Renal cortex interstitium (tissue), 11 donors: ENCODE measurements around the gene TMEM30A. TPM values are rescaled to one million over a fixed set of nuclear protein-coding genes. Genes with fewer than 3 reads are reported as not detected.

Experiments used
- DNase-seq, 11 donors: peaks; one replicate each; pipeline ENCODE4 v3.0.0-alpha.2; 2013; ENCODE audit warnings: low read depth in 9 of 11, low spot score in 4 of 11; ENCODE audit errors: extremely low read depth in 1 of 11
- polyA plus RNA-seq, 3 donors: library from polyadenylated mRNA; unstranded; fragments of 120-200 nt; gene quantifications; one replicate each; pipeline ENCODE4 v1.2.1, GENCODE V29; 2013; ENCODE audit not compliant: insufficient read length in 3 of 3

The TMEM30A gene
- polyA plus RNA-seq, 3 donors: 108 to 146 (median 126) TPM

GRCh38 chr6:75301088-75301487, 16.5 kb upstream of the TMEM30A start:
- DNase-seq: no peak

GRCh38 chr6:75300531-75300855, 15.9 kb upstream of the TMEM30A start:
- no peak for DNase-seq

DNA sequence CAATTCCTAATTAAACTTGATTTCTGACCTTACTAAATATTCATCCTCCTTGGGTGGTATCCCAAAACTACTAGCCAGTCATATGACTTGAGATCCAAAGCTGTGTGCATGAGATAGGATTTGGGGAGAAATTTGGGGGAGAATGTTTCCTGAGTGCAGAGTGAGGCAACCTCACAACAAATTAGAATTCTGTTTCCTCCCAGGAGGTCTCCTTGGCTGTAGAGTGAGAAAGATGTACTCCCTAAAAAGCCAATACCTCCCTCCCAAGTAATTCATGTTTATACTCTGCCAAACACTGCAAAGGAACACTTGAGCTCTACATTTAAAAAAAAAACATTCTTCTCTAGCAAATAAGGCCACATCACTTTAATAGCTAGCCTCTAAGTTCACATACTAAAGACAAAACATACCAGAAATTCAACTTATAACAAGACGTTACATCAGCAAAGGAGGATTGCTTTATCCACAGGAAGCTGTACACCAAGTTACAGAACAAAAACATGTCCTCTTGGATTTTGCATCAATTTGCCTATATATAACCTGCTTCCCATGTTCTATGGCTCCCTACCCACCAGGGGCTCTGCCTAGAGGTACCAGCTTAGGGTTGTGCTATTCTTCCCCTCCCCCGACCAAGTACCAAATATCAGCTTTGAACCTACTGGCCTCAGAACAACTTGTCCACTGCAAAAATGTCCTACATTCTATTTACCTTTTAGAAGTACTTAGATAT, 15.4 kb upstream of the TMEM30A start:
- no peak for DNase-seq

DNA sequence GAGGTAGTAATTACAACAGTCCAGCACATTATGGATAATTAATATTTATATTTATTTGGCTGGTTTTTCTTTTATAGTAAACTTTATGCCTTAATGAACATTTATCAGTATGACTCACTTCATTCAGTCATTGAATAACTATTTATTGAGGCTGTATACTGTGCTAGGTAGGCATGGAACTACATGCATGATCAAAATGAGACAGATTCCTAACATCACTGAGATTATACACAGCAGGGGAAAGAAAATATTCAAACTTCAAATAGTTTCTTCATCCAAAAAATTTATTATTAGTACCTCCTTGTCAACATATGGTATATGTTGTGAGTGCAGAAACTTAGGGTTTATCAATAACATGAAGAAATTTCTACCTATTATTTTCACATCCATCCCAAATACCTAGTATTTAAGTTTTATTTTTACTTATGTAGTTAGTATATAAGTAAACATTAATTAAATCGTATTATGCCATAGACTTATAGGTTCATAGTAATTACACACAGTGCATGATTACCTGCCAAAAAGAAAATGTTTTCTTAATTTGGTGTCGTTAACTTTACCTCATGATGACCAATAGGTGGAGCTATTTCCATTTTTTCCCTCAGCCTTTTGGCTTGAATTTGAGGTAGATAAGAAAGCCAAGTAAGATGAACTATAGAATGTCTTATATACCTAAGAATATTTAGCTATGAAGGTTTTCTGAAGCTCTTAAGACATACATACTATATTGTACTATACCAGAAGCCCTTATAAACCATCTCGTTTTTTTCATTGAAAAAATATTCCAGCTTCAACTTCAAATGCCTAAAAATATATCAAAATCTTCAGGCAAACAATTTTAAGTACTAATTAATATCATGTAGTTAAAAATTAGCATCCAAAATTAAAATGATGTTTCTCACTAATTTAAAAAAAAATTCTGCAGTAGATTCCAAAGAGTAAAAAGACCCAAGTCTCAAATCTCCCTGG, 12.5 kb upstream of the TMEM30A start:
- DNase-seq: peak in 7 of 11 donors; percentile 45 to 64 (median 48)

DNA sequence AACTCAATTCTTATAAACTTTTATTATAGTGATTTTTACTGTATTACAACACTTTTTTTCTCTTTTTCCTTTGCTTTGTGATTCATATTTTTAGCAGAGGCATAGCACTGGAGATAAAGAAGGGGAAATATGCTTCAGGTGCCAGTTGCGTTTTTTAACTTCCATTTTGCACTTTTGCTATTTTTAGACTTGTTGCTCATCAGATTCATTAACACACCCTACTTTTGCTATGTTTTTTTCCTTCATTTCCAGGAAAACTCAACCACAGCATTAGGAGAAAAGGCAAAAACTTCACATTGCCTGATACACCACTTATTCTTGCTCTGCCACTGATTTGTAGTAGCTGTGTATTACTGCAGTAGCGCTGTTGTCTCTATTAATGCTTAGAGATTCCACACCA, 8.0 kb upstream of the TMEM30A start:
- no peak for DNase-seq

DNA sequence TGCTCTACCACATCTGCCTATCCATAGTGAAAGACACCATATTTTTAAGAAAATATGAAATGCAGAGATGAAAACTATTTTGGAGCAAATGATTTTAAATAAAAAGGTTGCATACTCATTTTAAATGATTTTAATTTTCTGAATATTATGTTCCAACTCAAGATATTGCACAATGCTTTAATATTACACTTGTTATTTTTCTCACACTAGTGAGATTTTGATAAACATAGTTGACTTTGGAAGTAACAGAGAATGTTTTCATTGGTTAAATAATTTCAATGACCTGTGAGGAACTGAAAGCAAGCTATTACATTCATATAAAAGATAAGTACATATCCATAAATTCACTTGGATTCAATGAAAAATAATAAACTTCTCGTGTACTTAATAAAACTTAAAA, 7.2 kb upstream of the TMEM30A start:
- no peak for DNase-seq

DNA sequence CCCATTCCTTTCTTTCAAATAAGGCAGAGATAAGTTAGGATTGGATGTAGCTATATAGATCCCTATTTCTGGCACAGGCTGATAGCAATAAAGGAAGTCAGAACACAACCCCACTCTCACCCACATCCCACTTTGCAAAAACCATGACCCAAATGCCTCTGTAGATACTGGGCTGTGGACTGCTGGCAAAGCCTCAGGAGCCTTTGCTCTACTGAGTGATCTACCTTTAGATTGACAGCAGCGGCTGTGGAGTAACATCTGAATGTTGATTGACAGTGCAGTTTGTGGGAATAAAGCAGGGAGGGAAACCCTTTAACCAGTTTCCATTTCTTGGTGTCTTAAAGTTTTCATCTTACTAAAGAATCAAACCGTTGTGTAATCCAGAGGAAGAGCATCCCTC, 6.7 kb upstream of the TMEM30A start:
- no peak for DNase-seq

- DNase-seq: no peak
Observed at GRCh38 chr6:75290136-75290945, 5.7 kb upstream of the TMEM30A start.

GRCh38 chr6:75288023-75288422, 3.4 kb upstream of the TMEM30A start:
- DNase-seq: no peak

GRCh38 chr6:75287424-75287823, 2.8 kb upstream of the TMEM30A start:
- DNase-seq: no peak

- no peak for DNase-seq
Observed at GRCh38 chr6:75286955-75287354, 2.4 kb upstream of the TMEM30A start.

GRCh38 chr6:75285283-75285639, 669 bp upstream of the TMEM30A start:
- DNase-seq: peak in 1 of 11 donors; percentile 18

DNA sequence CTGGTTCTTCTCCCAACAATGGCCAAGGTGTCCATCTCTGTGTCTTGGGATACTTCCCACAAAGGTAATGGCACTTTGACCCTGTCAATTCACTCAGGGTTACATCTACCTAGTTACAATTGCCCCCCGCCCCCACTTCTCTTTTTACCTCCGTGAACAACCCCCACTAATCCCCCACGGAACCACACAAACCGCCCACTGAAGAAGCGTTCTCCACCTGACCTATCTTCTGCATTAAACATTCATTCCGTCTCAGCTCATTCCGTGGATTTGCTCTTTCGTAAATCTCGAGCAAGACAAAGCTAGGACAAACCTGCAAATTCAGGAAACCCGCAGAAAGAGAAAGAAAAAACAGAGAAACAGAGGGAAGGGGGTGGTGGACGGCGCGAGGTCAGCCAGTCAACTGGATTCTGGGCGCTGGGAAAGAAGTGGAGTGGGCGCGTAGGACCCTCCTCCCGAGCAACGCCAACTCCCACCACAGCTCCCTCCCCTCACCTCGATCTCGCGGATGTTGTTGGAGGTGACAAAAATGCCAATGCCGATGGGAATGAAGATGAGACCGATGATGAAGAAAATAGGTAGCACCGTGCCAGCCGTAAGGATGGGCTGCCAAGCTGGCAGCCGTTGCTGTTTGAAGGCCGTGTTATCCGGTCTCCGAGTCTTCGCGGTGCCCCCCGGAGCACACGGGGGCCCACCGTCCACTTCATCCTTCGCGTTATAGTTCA, 523 bp downstream of the TMEM30A start:
- DNase-seq: peak in 7 of 11 donors; percentile 46 to 60 (median 54)

DNA sequence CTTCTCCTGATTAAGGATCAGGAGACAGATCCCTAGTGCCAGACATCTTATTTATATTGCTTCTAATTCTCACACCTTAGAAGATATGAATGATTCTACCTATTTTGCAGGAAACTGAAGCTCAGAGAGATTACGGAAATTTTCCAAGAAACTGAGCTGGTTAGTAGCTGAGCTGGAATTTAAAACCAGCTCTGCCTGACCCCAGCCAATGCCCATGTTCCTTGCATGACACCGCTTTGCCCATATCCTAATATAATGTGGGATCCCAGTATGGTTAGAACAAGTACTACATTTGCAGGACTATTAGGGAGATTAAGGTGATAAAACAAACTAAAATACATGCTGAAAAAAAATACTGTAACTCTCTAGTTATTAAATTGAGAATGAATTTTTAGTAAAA, 1.9 kb downstream of the TMEM30A start:
- no peak for DNase-seq

DNA sequence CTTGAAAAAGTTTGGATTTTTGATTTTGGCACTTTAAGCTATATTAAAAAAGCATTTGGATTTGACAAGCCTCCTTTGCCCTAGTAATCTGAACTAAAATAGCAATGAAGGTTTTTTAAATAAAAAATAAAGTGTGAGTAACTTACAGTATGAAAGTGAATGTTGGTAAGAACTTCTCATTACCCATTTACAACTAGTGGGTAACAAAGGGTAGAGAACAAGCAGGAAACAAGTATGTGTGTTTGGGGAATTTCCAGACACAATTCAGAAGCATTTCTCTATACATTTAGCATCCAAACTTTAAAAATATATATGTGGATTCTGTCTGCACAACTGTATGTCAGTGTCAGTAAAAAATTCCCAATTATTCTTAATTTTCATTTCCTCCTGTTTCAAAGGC, 2.9 kb downstream of the TMEM30A start:
- no peak for DNase-seq

GRCh38 chr6:75280131-75280855, 4.3 kb downstream of the TMEM30A start:
- DNase-seq: no peak

DNA sequence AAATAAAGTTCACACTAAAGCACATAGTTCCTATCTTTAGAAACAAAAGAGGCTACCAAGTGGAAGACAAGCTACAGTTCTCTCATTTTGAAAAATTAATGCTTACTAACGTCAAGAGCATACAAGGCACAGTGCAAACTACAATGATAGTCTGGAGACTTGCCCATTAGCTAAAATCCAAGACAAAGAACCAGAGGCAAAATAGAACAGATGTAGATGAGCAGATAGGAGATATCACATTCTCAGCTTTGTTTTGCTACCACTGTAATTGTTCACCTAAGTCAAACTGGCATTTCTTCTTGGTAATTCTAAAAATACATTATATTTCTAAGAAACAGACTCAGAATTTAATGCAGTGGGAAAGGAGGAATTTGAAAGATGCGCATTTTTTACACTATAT, 5.2 kb downstream of the TMEM30A start:
- DNase-seq: no peak

GRCh38 chr6:75278474-75279077, 6.0 kb downstream of the TMEM30A start:
- DNase-seq: no peak
